Thyroid gland (tissue), 4 donors: Measurements from ENCODE around the gene ATF7.

ENCODE experiments used
- CTCF ChIP-seq, 6 experiments: fragments of 200-600 bp in 3 of 6; fragments of 450-650 bp in 3 of 6; sonication (generic) in 3 of 6; IDR thresholded peaks; one replicate each; pipeline ENCODE4 v1.5.1; 2016 to 2019; ENCODE audit warnings: antibody characterized with exemption in 6 of 6, mild to moderate bottlenecking in 2 of 6, inconsistent platforms in 1 of 6, moderate library complexity in 1 of 6
- POLR2A ChIP-seq, 2 donors: fragments of 450-650 bp; IDR thresholded peaks; one replicate each; pipeline ENCODE4 v1.6.1; 2017; ENCODE audit warnings: antibody characterized with exemption in 2 of 2, mild to moderate bottlenecking in 2 of 2, moderate library complexity in 1 of 2

GRCh38 chr12:53464685-53465418 is 161.3 kb downstream of the ATF7 start:
- TF ChIP-seq CTCF (IDR thresholded peaks at IDR 0.05) (no peak), POLR2A (IDR thresholded peaks at IDR 0.05) (no peak)
